OCI-LY7 (cell line): ENCODE data around the gene NTSR1. TPM values are rescaled to one million over a fixed set of nuclear protein-coding genes. Genes with fewer than 3 reads are reported as not detected.

Source experiments
- BruUV-seq: library from RNA; stranded (reverse); fragments of 400-500 nt; replicated peaks from 2 replicates; lab custom pipeline; 2021; lab: Mats Ljungman, UMichigan
- CTCF ChIA-PET: fragments of 300-600 bp; sonication (Branson Sonifier 250); formaldehyde crosslinking; loops from one replicate; lab custom pipeline; 2022; ENCODE audit warnings: antibody characterized with exemption; ENCODE audit not compliant: unreplicated experiment; lab: Charles Lee
- POLR2A ChIA-PET: fragments of 300-600 bp; sonication (Branson Sonifier 250); formaldehyde crosslinking; loops from one replicate; lab custom pipeline; 2022; ENCODE audit warnings: antibody characterized with exemption; lab: Charles Lee
- DNase-seq: peaks from one replicate; pipeline ENCODE4 v3.0.0-alpha.2; 2015; ENCODE audit warnings: low spot score
- H2AFZ ChIP-seq: fragments of 200-600 bp; sonication (generic), shearing (Covaris generic); 2 replicates; pipeline ENCODE4 v1.6.1; 2014; ENCODE audit warnings: mild to moderate bottlenecking, antibody characterized with exemption, low read length, moderate library complexity
- H3K27ac ChIP-seq: fragments of 200-600 bp; sonication (generic); 2 replicates; pipeline ENCODE4 v1.5.1; 2014; ENCODE audit warnings: mixed run types, low read depth, mild to moderate bottlenecking, moderate library complexity, low read length, inconsistent platforms; ENCODE audit not compliant: poor library complexity, severe bottlenecking
- H3K36me3 ChIP-seq: fragments of 200-600 bp; sonication (generic); 2 replicates; pipeline ENCODE4 v1.6.1; 2014; ENCODE audit warnings: mild to moderate bottlenecking, antibody characterized with exemption, low read length, moderate library complexity, mixed read lengths; ENCODE audit not compliant: insufficient read depth
- H3K4me1 ChIP-seq: fragments of 200-600 bp; sonication (generic); 2 replicates; pipeline ENCODE4 v1.5.1; 2014; ENCODE audit warnings: mild to moderate bottlenecking, low read length; ENCODE audit not compliant: insufficient read depth, poor library complexity, severe bottlenecking
- H3K4me2 ChIP-seq: fragments of 200-600 bp; sonication (generic); 2 replicates; pipeline ENCODE4 v1.6.1; 2014; ENCODE audit warnings: mild to moderate bottlenecking, low read length
- H3K4me3 ChIP-seq: fragments of 200-600 bp; sonication (generic); 2 replicates; pipeline ENCODE4 v1.5.1; 2014; ENCODE audit warnings: mild to moderate bottlenecking, low read depth, low read length; ENCODE audit not compliant: poor library complexity, severe bottlenecking
- H3K79me2 ChIP-seq: fragments of 200-600 bp; sonication (generic); 2 replicates; pipeline ENCODE4 v1.6.1; 2016; ENCODE audit warnings: low read depth, mild to moderate bottlenecking, low read length, moderate library complexity, mixed read lengths; ENCODE audit not compliant: insufficient read depth
- H3K9me2 ChIP-seq: fragments of 200-600 bp; sonication (generic); 2 replicates; pipeline ENCODE4 v1.6.1; 2016; ENCODE audit warnings: mild to moderate bottlenecking, low read length, mixed read lengths; ENCODE audit not compliant: insufficient read depth
- H3K9me3 ChIP-seq: fragments of 200-600 bp; sonication (generic); 2 replicates; pipeline ENCODE4 v1.6.1; 2014; ENCODE audit warnings: mild to moderate bottlenecking, mixed run types, low read length, mixed read lengths
- H4K20me1 ChIP-seq: fragments of 200-600 bp; sonication (generic); 2 replicates; pipeline ENCODE4 v1.6.1; 2014; ENCODE audit warnings: mild to moderate bottlenecking, antibody characterized with exemption, low read length, moderate library complexity, mixed read lengths; ENCODE audit not compliant: insufficient read depth
- CTCF ChIP-seq: fragments of 200-600 bp; sonication (generic); conservative IDR thresholded peaks from 2 replicates; pipeline ENCODE4 v1.5.1; 2014; ENCODE audit warnings: mild to moderate bottlenecking, antibody characterized with exemption, low read length, moderate library complexity, mixed read lengths
- EZH2phosphoT487 ChIP-seq: fragments of 200-600 bp; sonication (generic); IDR thresholded peaks from 2 replicates; pipeline ENCODE4 v1.6.1; 2018; ENCODE audit warnings: low read depth, borderline replicate concordance, mild to moderate bottlenecking, mixed run types, antibody characterized with exemption, low read length, moderate library complexity, mixed read lengths
- intact Hi-C: fragments of 100-400 bp; cut with micrococcal nuclease; formaldehyde crosslinking; loops from one replicate; pipeline ENCODE4 v1.10.0; 2022; ENCODE audit not compliant: unreplicated experiment
- total RNA-seq, 2 experiments: library from RNA; depleted of rRNA in 1 of 2; stranded (reverse); fragments of >200 nt in 1 of 2; shearing (Covaris generic) in 1 of 2; gene quantifications; 2 replicates each; pipeline ENCODE4 v1.2.3, GENCODE V29; 2014 to 2022

Gene NTSR1
- total RNA-seq, 2 experiments from 2014 or later = not detected

- H3K27ac ChIP-seq = no peak overlapping the region
- H3K36me3 ChIP-seq = peaks cover 42% of the 10 kb centered on the region
- no peaks in the 10 kb centered on the region for H3K9me3 ChIP-seq
- no peaks in the 10 kb centered on the region for H4K20me1 ChIP-seq
- no peak overlapping the region for H2AFZ ChIP-seq
- H3K9me2 ChIP-seq = no peaks in the 10 kb centered on the region
- peak overlapping the region; percentile 92 for H3K4me2 ChIP-seq
- no TSS peak for BruUV-seq
- peaks cover 8% of the 10 kb centered on the region; the same call in 1 of the 2 replicates for H3K79me2 ChIP-seq
- intact Hi-C loops = no loop called here
- POLR2A ChIA-PET = no interaction called here
- CTCF ChIA-PET = interaction anchor here (0.6 kb wide), 1 partner anchor 155 kb away, joined by 3 read pairs; the partner anchor contains the start of gene SLCO4A1
- H3K4me3 ChIP-seq = peak overlapping the region; percentile 71
- DNase-seq = no peak
- TF ChIP-seq EZH2phosphoT487 (no peak), CTCF (no peak)
- peaks cover 41% of the 10 kb centered on the region for H3K4me1 ChIP-seq
Measured at GRCh38 chr20:62797671-62798532, 89.3 kb downstream of the NTSR1 start.

GRCh38 chr20:62799036-62799435 lies 90.4 kb downstream of the NTSR1 start:
- intact Hi-C loops = no loop called here
- ChIA-PET POLR2A (no interaction called here), CTCF (interaction anchor here (0.6 kb wide), 1 partner anchor 120 kb away, joined by 4 read pairs; no protein-coding TSS in a partner anchor)
- Histone ChIP-seq H3K4me2 (no peak overlapping the region), H2AFZ (no peak overlapping the region), H3K27ac (no peak overlapping the region), H3K36me3 (peaks cover 42% of the 10 kb centered on the region), H3K4me3 (no peak overlapping the region), H3K79me2 (peaks cover 8% of the 10 kb centered on the region; the same call in 1 of the 2 replicates), H3K4me1 (peaks cover 37% of the 10 kb centered on the region), H3K9me2 (no peaks in the 10 kb centered on the region), H4K20me1 (no peaks in the 10 kb centered on the region), H3K9me3 (no peaks in the 10 kb centered on the region)
- TF ChIP-seq CTCF = no peak
- TF ChIP-seq EZH2phosphoT487 = no peak
- DNase-seq = no peak
- no TSS peak for BruUV-seq

- ChIA-PET CTCF (interaction anchor here (0.6 kb wide), 1 partner anchor 121 kb away, joined by 4 read pairs; no protein-coding TSS in a partner anchor), POLR2A (no interaction called here)
- TSS peak; percentile 74 for BruUV-seq
- Histone ChIP-seq H3K36me3 (peaks cover 42% of the 10 kb centered on the region), H3K4me3 (no peak overlapping the region), H4K20me1 (no peaks in the 10 kb centered on the region), H3K27ac (no peak overlapping the region), H3K9me3 (no peaks in the 10 kb centered on the region), H3K4me2 (no peak overlapping the region), H3K79me2 (peaks cover 8% of the 10 kb centered on the region; the same call in 1 of the 2 replicates), H3K4me1 (peaks cover 39% of the 10 kb centered on the region), H2AFZ (no peak overlapping the region), H3K9me2 (no peaks in the 10 kb centered on the region)
- DNase-seq = no peak
- TF ChIP-seq CTCF (no peak), EZH2phosphoT487 (no peak)
- intact Hi-C loops = no loop called here
Measured at GRCh38 chr20:62799459-62799858, 90.8 kb downstream of the NTSR1 start.
